OCI-LY3 (cell line): ENCODE data around the gene INKA1.

Experiments
- CTCF ChIP-seq: fragments of 200-600, 300-600 bp; sonication (generic); IDR thresholded peaks from 2 replicates; pipeline ENCODE4 v1.5.1; 2014; ENCODE audit warnings: antibody characterized with exemption, low read length, low read depth
- EZH2phosphoT487 ChIP-seq: fragments of 200-600 bp; shearing (Covaris generic); IDR thresholded peaks from 2 replicates; pipeline ENCODE4 v1.6.1; 2018; ENCODE audit warnings: antibody characterized with exemption, mixed run types, low read depth

DNA sequence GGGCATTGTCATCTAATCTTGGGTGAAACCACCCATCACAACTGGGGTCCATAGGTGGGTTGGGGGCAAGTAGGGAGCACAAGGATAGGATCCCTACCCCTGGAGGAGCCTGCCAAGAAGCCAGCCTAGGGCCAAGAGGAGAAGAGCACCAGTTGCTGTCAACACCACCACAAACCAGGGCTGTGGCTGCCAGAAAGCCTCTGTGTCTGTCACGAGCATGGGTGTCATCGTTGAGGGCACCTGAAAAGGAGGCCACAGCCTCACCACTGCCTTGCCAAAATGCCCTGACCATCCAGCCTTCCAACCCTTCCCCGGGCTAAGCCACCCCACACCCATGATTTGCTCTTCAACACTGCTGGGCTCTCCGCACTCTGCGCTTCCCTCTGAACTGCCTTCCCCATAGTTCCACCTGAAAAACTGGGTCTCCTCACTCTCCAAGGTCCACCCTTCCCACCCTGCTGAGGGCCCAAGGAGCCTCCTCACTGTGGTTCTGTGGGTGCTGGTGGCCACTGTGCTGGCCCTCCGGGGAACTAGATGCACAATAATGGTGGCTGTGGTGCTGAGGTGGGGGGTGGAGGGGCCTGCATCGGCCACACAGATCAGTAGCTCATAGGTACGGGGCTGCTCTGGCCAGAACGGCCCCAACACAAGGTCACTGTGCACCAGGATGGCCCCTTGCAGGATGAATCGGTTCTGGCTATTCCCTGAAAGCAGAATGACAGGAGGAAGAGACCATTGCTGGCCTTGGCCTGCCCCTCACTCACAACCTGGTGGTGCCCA, 10.5 kb upstream of the INKA1 start:
- no peak for TF ChIP-seq CTCF
- no peak for TF ChIP-seq EZH2phosphoT487
